ENCODE measurements around the gene ADAT3.

Gene ADAT3

GRCh38 chr19:1912760-1913505 is 7.7 kb downstream of the ADAT3 start:
- no peak for DNase-seq (ENCODE audit: low spot score)

GRCh38 chr19:1913781-1914577 is 8.8 kb downstream of the ADAT3 start:
- DNase-seq (ENCODE audit: low spot score) = no peak

- no peak for DNase-seq (ENCODE audit: low spot score)
Observed at GRCh38 chr19:1914826-1915341, 9.7 kb downstream of the ADAT3 start.

GRCh38 chr19:1917146-1917545 is 11.9 kb downstream of the ADAT3 start:
- DNase-seq (ENCODE audit: low spot score) = no peak

GRCh38 chr19:1917926-1918325 is 12.7 kb downstream of the ADAT3 start:
- no peak for DNase-seq (ENCODE audit: low spot score)

- DNase-seq (ENCODE audit: low spot score) = no peak
Observed at GRCh38 chr19:1918975-1919374, 13.8 kb downstream of the ADAT3 start.

GRCh38 chr19:1920644-1921043 is 15.4 kb downstream of the ADAT3 start:
- no peak for DNase-seq (ENCODE audit: low spot score)

GRCh38 chr19:1921326-1921725 is 16.1 kb downstream of the ADAT3 start:
- no peak for DNase-seq (ENCODE audit: low spot score)

- DNase-seq (ENCODE audit: low spot score) = no peak
Observed at GRCh38 chr19:1921825-1922224, 16.6 kb downstream of the ADAT3 start.

- no peak for DNase-seq (ENCODE audit: low spot score)
Observed at GRCh38 chr19:1922803-1923202, 17.6 kb downstream of the ADAT3 start.

GRCh38 chr19:1923319-1923718 is 18.1 kb downstream of the ADAT3 start:
- no peak for DNase-seq (ENCODE audit: low spot score)

GRCh38 chr19:1924320-1924961 is 19.2 kb downstream of the ADAT3 start:
- no peak for DNase-seq (ENCODE audit: low spot score)

- DNase-seq (ENCODE audit: low spot score) = no peak
Observed at GRCh38 chr19:1925544-1925943, 20.3 kb downstream of the ADAT3 start.

- DNase-seq (ENCODE audit: low spot score) = peak; percentile 93
Observed at GRCh38 chr19:1929021-1929742, 24.0 kb downstream of the ADAT3 start.

GRCh38 chr19:1931445-1931844 is 26.2 kb downstream of the ADAT3 start:
- DNase-seq (ENCODE audit: low spot score) = no peak

- DNase-seq (ENCODE audit: low spot score) = no peak
Observed at GRCh38 chr19:1932395-1932794, 27.2 kb downstream of the ADAT3 start.

- DNase-seq (ENCODE audit: low spot score) = no peak
Observed at GRCh38 chr19:1933244-1933643, 28.0 kb downstream of the ADAT3 start.

GRCh38 chr19:1933942-1934341 is 28.7 kb downstream of the ADAT3 start:
- no peak for DNase-seq (ENCODE audit: low spot score)

GRCh38 chr19:1935484-1936208 is 30.4 kb downstream of the ADAT3 start:
- no peak for DNase-seq (ENCODE audit: low spot score)

- DNase-seq (ENCODE audit: low spot score) = no peak
Observed at GRCh38 chr19:1936430-1936829, 31.2 kb downstream of the ADAT3 start.

GRCh38 chr19:1936916-1937610 is 31.9 kb downstream of the ADAT3 start:
- no peak for DNase-seq (ENCODE audit: low spot score)
